Mesenchymal stem cell (in vitro differentiated cells and primary cell): ENCODE results near the gene INCENP.
"Not testable (repeated sequence)": the region's sequence is repeated elsewhere in the genome, so short reads cannot be mapped to it uniquely, and the experiment has no call there.

Experiments used
- DNase-seq: peaks from one replicate; pipeline ENCODE4 v3.0.0-alpha.2; 2013
- H2AFZ ChIP-seq: one replicate; pipeline ENCODE4 v1.6.1; 2013; ENCODE audit warnings: low read depth, mild to moderate bottlenecking, control low read depth, inconsistent platforms, low read length, moderate library complexity
- H2AK5ac ChIP-seq: 2 replicates; pipeline ENCODE4 v1.6.1; 2013; ENCODE audit warnings: low read length, moderate library complexity, mild to moderate bottlenecking, inconsistent platforms; ENCODE audit not compliant: severe bottlenecking
- H2BK120ac ChIP-seq: one replicate; pipeline ENCODE4 v1.6.1; 2013; ENCODE audit warnings: low read depth, mild to moderate bottlenecking, inconsistent platforms, low read length, moderate library complexity
- H2BK12ac ChIP-seq, 2 experiments: one replicate each; pipeline ENCODE4 v1.6.1; 2013; ENCODE audit warnings: inconsistent platforms in 2 of 2, low read length in 2 of 2, mild to moderate bottlenecking in 2 of 2, moderate library complexity in 2 of 2, control low read depth in 1 of 2
- H2BK15ac ChIP-seq: one replicate; pipeline ENCODE4 v1.6.1; 2013; ENCODE audit warnings: mild to moderate bottlenecking, low read depth, inconsistent platforms; ENCODE audit not compliant: poor library complexity, severe bottlenecking
- H2BK5ac ChIP-seq: 2 replicates; pipeline ENCODE4 v1.6.1; 2013; ENCODE audit warnings: low read depth, mild to moderate bottlenecking, low read length, control low read depth, inconsistent platforms; ENCODE audit not compliant: poor library complexity, severe bottlenecking
- H3K14ac ChIP-seq, 2 experiments: one replicate each; pipeline ENCODE4 v1.6.1; 2013; ENCODE audit warnings: inconsistent platforms in 2 of 2, low read length in 2 of 2, control low read depth in 1 of 2, mild to moderate bottlenecking in 1 of 2, moderate library complexity in 1 of 2
- H3K18ac ChIP-seq, 2 experiments: one replicate each; pipeline ENCODE4 v1.6.1; 2013; ENCODE audit warnings: inconsistent platforms in 2 of 2, low read length in 2 of 2, control low read depth in 1 of 2, low read depth in 1 of 2, mild to moderate bottlenecking in 1 of 2
- H3K23ac ChIP-seq, 2 experiments: one replicate each; pipeline ENCODE4 v1.6.1; 2013; ENCODE audit warnings: inconsistent platforms in 2 of 2, low read length in 2 of 2, mild to moderate bottlenecking in 2 of 2, moderate library complexity in 2 of 2, control low read depth in 1 of 2
- H3K27ac ChIP-seq: 2 replicates; pipeline ENCODE4 v1.5.1; 2013; ENCODE audit warnings: mild to moderate bottlenecking, moderate library complexity, low read length, control low read depth, inconsistent platforms; ENCODE audit not compliant: poor library complexity, severe bottlenecking
- H3K27me3 ChIP-seq, 2 experiments: 2 replicates each; pipeline versions ENCODE4 v1.6.1 to v1.7.0; 2013; ENCODE audit warnings: low read length in 2 of 2, mild to moderate bottlenecking in 2 of 2, moderate library complexity in 2 of 2, control low read depth in 1 of 2, inconsistent platforms in 1 of 2; ENCODE audit not compliant: control insufficient read depth in 1 of 2, insufficient read depth in 1 of 2
- H3K36me3 ChIP-seq, 2 experiments: 2 replicates each; pipeline versions ENCODE4 v1.6.1 to v1.7.0; 2013; ENCODE audit warnings: low read length in 2 of 2, control low read depth in 1 of 2, inconsistent platforms in 1 of 2, low read depth in 1 of 2, mild to moderate bottlenecking in 1 of 2; ENCODE audit not compliant: insufficient read depth in 2 of 2, control insufficient read depth in 1 of 2
- H3K4ac ChIP-seq, 2 experiments: one replicate each; pipeline ENCODE4 v1.6.1; 2013; ENCODE audit warnings: inconsistent platforms in 2 of 2, low read length in 2 of 2, mild to moderate bottlenecking in 2 of 2, moderate library complexity in 2 of 2, control low read depth in 1 of 2, low read depth in 1 of 2
- H3K4me1 ChIP-seq: 2 replicates; pipeline ENCODE4 v1.6.1; 2013; ENCODE audit warnings: low read depth, low read length, control low read depth; ENCODE audit not compliant: control insufficient read depth, insufficient read depth
- H3K4me2 ChIP-seq: 2 replicates; pipeline ENCODE4 v1.6.1; 2013; ENCODE audit warnings: low read length, mild to moderate bottlenecking, inconsistent platforms; ENCODE audit not compliant: poor library complexity, severe bottlenecking
- H3K4me3 ChIP-seq, 2 experiments: 2 replicates each; pipeline versions ENCODE4 v1.5.1 to v1.7.0; 2013; ENCODE audit warnings: low read length in 2 of 2, mild to moderate bottlenecking in 2 of 2, control low read depth in 1 of 2, low read depth in 1 of 2; ENCODE audit not compliant: insufficient read depth in 1 of 2
- H3K79me1 ChIP-seq: replicated peaks from 2 replicates; pipeline ENCODE4 v1.6.1; 2013; ENCODE audit warnings: mild to moderate bottlenecking, control low read depth, low read length, inconsistent platforms; ENCODE audit not compliant: poor library complexity, severe bottlenecking
- H3K9ac ChIP-seq: 2 replicates; pipeline ENCODE4 v1.7.0; 2013; ENCODE audit warnings: mild to moderate bottlenecking, low read length, moderate library complexity
- H3K9me3 ChIP-seq: 2 replicates; pipeline ENCODE4 v1.7.0; 2013; ENCODE audit warnings: mild to moderate bottlenecking, low read length; ENCODE audit not compliant: control insufficient read depth
- H4K8ac ChIP-seq: one replicate; pipeline ENCODE4 v1.6.1; 2013; ENCODE audit warnings: inconsistent platforms, mild to moderate bottlenecking, low read length, moderate library complexity
- H4K91ac ChIP-seq: one replicate; pipeline ENCODE4 v1.6.1; 2013; ENCODE audit warnings: mild to moderate bottlenecking, low read length, inconsistent platforms
- WGBS: methylation state at CpG from one replicate; pipeline ENCODE4 v1.1.7; 2013; ENCODE audit warnings: mixed read lengths; 5-methylcytosine and 5-hydroxymethylcytosine counted together

Gene INCENP

GRCh38 chr11:62082292-62082657, 41.5 kb upstream of the INCENP start:
- no peak overlapping the region for H3K14ac ChIP-seq
- no peak overlapping the region for H4K8ac ChIP-seq
- H2AFZ ChIP-seq: no peak overlapping the region
- no peak overlapping the region for H3K18ac ChIP-seq
- no peak overlapping the region for H3K23ac ChIP-seq
- H3K9me3 ChIP-seq: no peaks in the 10 kb centered on the region
- no peak overlapping the region for H3K4ac ChIP-seq
- no peak overlapping the region for H3K4me3 ChIP-seq
- H3K27ac ChIP-seq: no peak overlapping the region
- no peaks in the 10 kb centered on the region for H3K36me3 ChIP-seq
- H3K4me1 ChIP-seq: peaks cover 8% of the 10 kb centered on the region
- H3K9ac ChIP-seq: peak overlapping the region; percentile 73
- no CpG with 5 or more reads among the region's 7 CpGs for WGBS
- H4K91ac ChIP-seq: no peak overlapping the region
- no peaks in the 10 kb centered on the region for H3K79me1 ChIP-seq
- H2BK15ac ChIP-seq: no peak overlapping the region
- no peak overlapping the region for H3K4me2 ChIP-seq
- no peak overlapping the region for H2BK120ac ChIP-seq
- H2BK12ac ChIP-seq: no peak overlapping the region
- H3K27me3 ChIP-seq: no peaks in the 10 kb centered on the region
- no peak overlapping the region for H2BK5ac ChIP-seq
- H2AK5ac ChIP-seq: no peak overlapping the region
- DNase-seq: no peak

GRCh38 chr11:62084801-62085200, 39.0 kb upstream of the INCENP start:
- H3K18ac ChIP-seq: not testable (repeated sequence)

GRCh38 chr11:62087694-62088093, 36.1 kb upstream of the INCENP start:
- Histone ChIP-seq H4K91ac (no peak overlapping the region), H3K4me2 (no peak overlapping the region)

More at GRCh38 chr11:62084801-62085200, 39.0 kb upstream of the INCENP start:
- not testable (repeated sequence) for DNase-seq, H3K4me2 ChIP-seq, H3K79me1 ChIP-seq, H2BK120ac ChIP-seq, H3K4me1 ChIP-seq, H3K27ac ChIP-seq, H3K4me3 ChIP-seq, H4K8ac ChIP-seq, H2BK12ac ChIP-seq, H2BK5ac ChIP-seq, H4K91ac ChIP-seq, H3K27me3 ChIP-seq, H3K9ac ChIP-seq, H3K23ac ChIP-seq, H3K36me3 ChIP-seq, H3K4ac ChIP-seq, H2AK5ac ChIP-seq, H2AFZ ChIP-seq, H3K14ac ChIP-seq, H2BK15ac ChIP-seq
- 91% methylated on average over 5 of the region's 6 CpGs for WGBS
- peaks cover 17% of the 10 kb centered on the region for H3K9me3 ChIP-seq

GRCh38 chr11:62088331-62088933, 35.4 kb upstream of the INCENP start:
- H3K79me1 ChIP-seq: no peaks in the 10 kb centered on the region
- H2BK120ac ChIP-seq: no peak overlapping the region
- no peak overlapping the region for H4K91ac ChIP-seq
- H3K14ac ChIP-seq: no peak overlapping the region
- H4K8ac ChIP-seq: no peak overlapping the region
- no peak overlapping the region for H3K4ac ChIP-seq
- H2BK15ac ChIP-seq: no peak overlapping the region
- no peak overlapping the region for H2AK5ac ChIP-seq
- no peak overlapping the region for H2BK12ac ChIP-seq
- no peaks in the 10 kb centered on the region for H3K4me1 ChIP-seq
- H3K18ac ChIP-seq: no peak overlapping the region
- no peak overlapping the region for H3K4me3 ChIP-seq
- no peak overlapping the region for H3K4me2 ChIP-seq
- H3K36me3 ChIP-seq: no peaks in the 10 kb centered on the region
- H2AFZ ChIP-seq: no peak overlapping the region
- 0% methylated on average over 1 of the region's 1 CpG for WGBS
- H3K27me3 ChIP-seq: no peaks in the 10 kb centered on the region
- no peak overlapping the region for H2BK5ac ChIP-seq
- DNase-seq: peak; percentile 11
- no peak overlapping the region for H3K23ac ChIP-seq
- no peak overlapping the region for H3K9ac ChIP-seq
- H3K27ac ChIP-seq: no peak overlapping the region
- peaks cover 20% of the 10 kb centered on the region for H3K9me3 ChIP-seq

More at GRCh38 chr11:62087694-62088093, 36.1 kb upstream of the INCENP start:
- no peak overlapping the region for H3K18ac ChIP-seq
- H2BK120ac ChIP-seq: no peak overlapping the region
- H2AFZ ChIP-seq: no peak overlapping the region
- no peaks in the 10 kb centered on the region for H3K79me1 ChIP-seq
- no peaks in the 10 kb centered on the region for H3K27me3 ChIP-seq
- no peak overlapping the region for H3K4ac ChIP-seq
- no CpG with 5 or more reads among the region's 1 CpG for WGBS
- no peak overlapping the region for H3K14ac ChIP-seq
- H3K36me3 ChIP-seq: no peaks in the 10 kb centered on the region
- H2BK15ac ChIP-seq: no peak overlapping the region
- no peak overlapping the region for H4K8ac ChIP-seq
- H3K27ac ChIP-seq: no peak overlapping the region
- H2BK12ac ChIP-seq: no peak overlapping the region
- no peak overlapping the region for H2BK5ac ChIP-seq
- no peak for DNase-seq
- H3K9ac ChIP-seq: no peak overlapping the region
- H3K4me1 ChIP-seq: no peaks in the 10 kb centered on the region
- H3K23ac ChIP-seq: no peak overlapping the region
- peaks cover 20% of the 10 kb centered on the region for H3K9me3 ChIP-seq
- no peak overlapping the region for H3K4me3 ChIP-seq
- no peak overlapping the region for H2AK5ac ChIP-seq
